ENCODE results near the gene STXBP5.

DNA sequence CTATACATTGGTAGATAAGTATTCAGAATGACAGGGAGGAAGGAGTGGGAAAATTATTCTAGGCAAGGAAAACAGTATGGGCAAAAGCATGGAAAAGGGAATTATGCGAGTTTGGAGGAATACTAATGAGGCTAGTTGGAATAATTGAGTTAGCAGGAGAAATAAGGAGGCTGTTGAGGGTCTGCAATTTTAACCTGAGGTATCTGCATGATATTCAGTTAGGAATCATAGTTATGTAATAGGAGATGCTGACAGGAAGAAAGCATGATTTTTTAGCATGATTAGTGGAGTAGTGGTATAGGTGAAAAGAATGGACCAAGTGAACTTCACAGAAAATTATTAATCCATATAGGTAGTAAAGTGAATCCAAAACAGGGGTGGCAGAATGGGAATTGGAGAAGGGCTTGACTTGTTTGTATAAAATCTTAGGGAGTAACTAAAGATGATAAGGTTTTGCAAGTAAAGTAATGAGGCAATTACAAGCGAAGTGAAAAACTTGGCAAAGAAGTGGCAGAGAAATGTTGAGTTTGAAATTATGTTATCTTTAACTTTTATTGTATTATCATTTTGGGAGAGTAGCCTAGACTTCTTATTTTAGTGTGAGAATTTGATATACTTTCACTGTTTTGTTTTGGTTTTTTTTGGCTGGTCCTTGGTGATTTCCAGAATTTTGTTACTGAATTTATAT, 5.7 kb downstream of the STXBP5 start:
- TF ChIP-seq GATA3 (IDR thresholded peaks at IDR 0.05; ENCODE audit: low read depth, low read length) = no peak
- TF ChIP-seq GATA2 (IDR thresholded peaks at IDR 0.05; ENCODE audit: low read depth, low read length) = no peak
